ENCODE measurements around the gene SNRPD2.

SNRPD2 gene

DNA sequence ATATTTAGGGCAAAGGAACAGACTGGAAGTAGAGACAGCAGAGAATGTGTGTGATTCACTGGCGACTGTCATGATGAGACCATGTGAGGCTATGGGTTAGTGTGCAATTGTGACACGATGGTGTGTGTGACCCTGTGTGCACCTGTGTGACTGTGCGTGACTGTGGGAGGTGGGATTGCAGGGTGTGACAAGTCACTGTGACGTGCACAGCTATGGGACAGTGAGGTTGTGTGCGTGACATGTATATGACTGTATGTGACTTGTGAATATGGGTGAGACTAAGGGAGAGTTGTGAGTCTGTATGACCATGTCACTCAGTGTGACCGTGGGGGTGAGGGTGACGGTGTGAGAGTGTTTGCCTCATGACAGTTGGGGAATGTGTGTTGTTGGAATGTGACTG lies 27.2 kb downstream of the SNRPD2 start:
- Histone ChIP-seq H3K9me3 (ENCODE audit: low read length) (no peaks in the 10 kb centered on the region), H3K36me3 (ENCODE audit: insufficient read depth, low read length) (no peaks in the 10 kb centered on the region), H3K4me1 (ENCODE audit: insufficient read depth, low read length, severe bottlenecking) (peaks cover 24% of the 10 kb centered on the region), H3K27ac (ENCODE audit: low read depth, low read length, poor library complexity, severe bottlenecking) (no peak overlapping the region), H3F3A (ENCODE audit: insufficient read depth, low read length) (no peaks in the 10 kb centered on the region), H3K9me2 (ENCODE audit: low read depth, low read length) (no peaks in the 10 kb centered on the region), H3K4me3 (ENCODE audit: low read depth, low read length, poor library complexity, severe bottlenecking) (no peak overlapping the region), H4K20me1 (ENCODE audit: insufficient read depth, low read length) (no peaks in the 10 kb centered on the region), H3K4me2 (ENCODE audit: low read length) (no peak overlapping the region), H3K9ac (ENCODE audit: low read length) (no peak overlapping the region), H3K27me3 (ENCODE audit: insufficient read depth, low read length) (no peaks in the 10 kb centered on the region), H2AFZ (ENCODE audit: low read length) (no peak overlapping the region), H3K79me2 (ENCODE audit: insufficient read depth, low read length) (no peaks in the 10 kb centered on the region)
- TF ChIP-seq, protein P1, sequence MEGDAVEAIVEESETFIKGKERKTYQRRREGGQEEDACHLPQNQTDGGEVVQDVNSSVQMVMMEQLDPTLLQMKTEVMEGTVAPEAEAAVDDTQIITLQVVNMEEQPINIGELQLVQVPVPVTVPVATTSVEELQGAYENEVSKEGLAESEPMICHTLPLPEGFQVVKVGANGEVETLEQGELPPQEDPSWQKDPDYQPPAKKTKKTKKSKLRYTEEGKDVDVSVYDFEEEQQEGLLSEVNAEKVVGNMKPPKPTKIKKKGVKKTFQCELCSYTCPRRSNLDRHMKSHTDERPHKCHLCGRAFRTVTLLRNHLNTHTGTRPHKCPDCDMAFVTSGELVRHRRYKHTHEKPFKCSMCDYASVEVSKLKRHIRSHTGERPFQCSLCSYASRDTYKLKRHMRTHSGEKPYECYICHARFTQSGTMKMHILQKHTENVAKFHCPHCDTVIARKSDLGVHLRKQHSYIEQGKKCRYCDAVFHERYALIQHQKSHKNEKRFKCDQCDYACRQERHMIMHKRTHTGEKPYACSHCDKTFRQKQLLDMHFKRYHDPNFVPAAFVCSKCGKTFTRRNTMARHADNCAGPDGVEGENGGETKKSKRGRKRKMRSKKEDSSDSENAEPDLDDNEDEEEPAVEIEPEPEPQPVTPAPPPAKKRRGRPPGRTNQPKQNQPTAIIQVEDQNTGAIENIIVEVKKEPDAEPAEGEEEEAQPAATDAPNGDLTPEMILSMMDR (IDR thresholded peaks at IDR 0.05; ENCODE audit: low read length), result no peak
- TF ChIP-seq EZH2 (IDR thresholded peaks at IDR 0.05; ENCODE audit: borderline replicate concordance, low read length), result no peak

DNA sequence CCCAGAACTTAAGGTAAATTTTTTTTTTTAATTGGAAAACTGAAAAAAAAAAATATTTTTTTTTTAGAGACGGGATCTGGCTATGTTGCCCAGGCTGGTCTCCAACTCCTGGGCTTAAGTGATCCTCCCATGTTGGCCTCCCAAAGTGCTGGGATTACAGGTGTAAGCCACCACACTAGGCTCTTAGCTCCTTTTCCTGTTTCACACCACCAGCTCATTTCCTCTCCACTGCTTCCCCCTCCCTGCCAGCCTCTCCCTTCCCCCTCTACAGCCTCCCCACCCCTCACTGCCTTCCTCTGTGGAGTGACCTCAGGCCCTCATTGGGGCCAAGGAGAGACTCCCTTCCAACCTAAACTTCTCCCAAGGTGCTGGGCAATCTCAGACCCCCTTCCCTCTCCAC lies 28.0 kb downstream of the SNRPD2 start:
- no peak overlapping the region for H3K4me2 ChIP-seq (ENCODE audit: low read length)
- H3K27ac ChIP-seq (ENCODE audit: low read depth, low read length, poor library complexity, severe bottlenecking), result no peak overlapping the region
- H3K9me3 ChIP-seq (ENCODE audit: low read length), result no peaks in the 10 kb centered on the region
- H3K9ac ChIP-seq (ENCODE audit: low read length), result no peak overlapping the region
- H3F3A ChIP-seq (ENCODE audit: insufficient read depth, low read length), result no peaks in the 10 kb centered on the region
- H3K36me3 ChIP-seq (ENCODE audit: insufficient read depth, low read length), result no peaks in the 10 kb centered on the region
- no peaks in the 10 kb centered on the region for H3K27me3 ChIP-seq (ENCODE audit: insufficient read depth, low read length)
- H3K79me2 ChIP-seq (ENCODE audit: insufficient read depth, low read length), result no peaks in the 10 kb centered on the region
- H2AFZ ChIP-seq (ENCODE audit: low read length), result no peak overlapping the region
- H3K9me2 ChIP-seq (ENCODE audit: low read depth, low read length), result no peaks in the 10 kb centered on the region
- no peaks in the 10 kb centered on the region for H4K20me1 ChIP-seq (ENCODE audit: insufficient read depth, low read length)
- TF ChIP-seq EZH2 (IDR thresholded peaks at IDR 0.05; ENCODE audit: borderline replicate concordance, low read length), result no peak
- TF ChIP-seq, protein P1 (IDR thresholded peaks at IDR 0.05; ENCODE audit: low read length), result no peak
- H3K4me1 ChIP-seq (ENCODE audit: insufficient read depth, low read length, severe bottlenecking), result peaks cover 16% of the 10 kb centered on the region
- H3K4me3 ChIP-seq (ENCODE audit: low read depth, low read length, poor library complexity, severe bottlenecking), result no peak overlapping the region

DNA sequence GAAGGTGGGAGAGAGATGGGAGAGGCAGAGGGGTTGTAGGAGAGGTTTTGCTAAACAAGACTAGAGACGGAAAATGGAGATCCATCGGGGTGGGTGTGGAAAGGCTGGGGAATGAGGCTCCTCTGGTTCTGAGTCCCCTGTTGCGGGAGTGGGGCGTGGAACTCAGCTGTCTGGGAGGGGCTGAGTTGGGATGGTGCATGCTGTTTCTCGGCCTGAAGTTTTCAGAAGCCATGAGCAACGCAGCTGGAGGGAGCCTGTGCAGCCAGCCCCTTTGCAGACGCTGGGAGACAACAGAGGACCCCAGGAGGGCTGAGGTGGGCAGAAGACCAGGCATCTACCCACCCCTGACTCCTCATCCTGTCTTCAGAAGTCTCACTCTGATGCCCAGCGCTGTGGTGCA lies 31.1 kb downstream of the SNRPD2 start:
- no peaks in the 10 kb centered on the region for H3K9me2 ChIP-seq (ENCODE audit: low read depth, low read length)
- H3K27me3 ChIP-seq (ENCODE audit: insufficient read depth, low read length), result no peaks in the 10 kb centered on the region
- no peaks in the 10 kb centered on the region for H3K79me2 ChIP-seq (ENCODE audit: insufficient read depth, low read length)
- TF ChIP-seq, protein P1 (IDR thresholded peaks at IDR 0.05; ENCODE audit: low read length), result no peak
- TF ChIP-seq EZH2 (IDR thresholded peaks at IDR 0.05; ENCODE audit: borderline replicate concordance, low read length), result no peak
- H3F3A ChIP-seq (ENCODE audit: insufficient read depth, low read length), result no peaks in the 10 kb centered on the region
- no peaks in the 10 kb centered on the region for H3K4me1 ChIP-seq (ENCODE audit: insufficient read depth, low read length, severe bottlenecking)
- no peaks in the 10 kb centered on the region for H4K20me1 ChIP-seq (ENCODE audit: insufficient read depth, low read length)
- no peaks in the 10 kb centered on the region for H3K36me3 ChIP-seq (ENCODE audit: insufficient read depth, low read length)
- H3K9ac ChIP-seq (ENCODE audit: low read length), result no peak overlapping the region
- no peak overlapping the region for H2AFZ ChIP-seq (ENCODE audit: low read length)
- H3K4me3 ChIP-seq (ENCODE audit: low read depth, low read length, poor library complexity, severe bottlenecking), result no peak overlapping the region
- no peaks in the 10 kb centered on the region for H3K9me3 ChIP-seq (ENCODE audit: low read length)
- no peak overlapping the region for H3K4me2 ChIP-seq (ENCODE audit: low read length)
- no peak overlapping the region for H3K27ac ChIP-seq (ENCODE audit: low read depth, low read length, poor library complexity, severe bottlenecking)

Measured in OCI-LY1 (cell line).